HAP-1 (cell line): Measurements from ENCODE around the gene CLPTM1.

Experiments used
- DNase-seq, 2 experiments: peaks; one replicate each; pipeline ENCODE4 v3.0.0-alpha.2; 2016 to 2020; ENCODE audit warnings: low spot score in 2 of 2
- H3K27me3 ChIP-seq: fragments of 250-450 bp; sonication (Bioruptor Pico); 2 replicates; pipeline ENCODE4 v1.5.1; 2020; ENCODE audit warnings: low read depth, mild to moderate bottlenecking, moderate library complexity
- H3K36me3 ChIP-seq: fragments of 250-450 bp; sonication (Bioruptor Pico); replicated peaks from 2 replicates; pipeline ENCODE4 v1.5.1; 2020; ENCODE audit warnings: mild to moderate bottlenecking
- H3K4me1 ChIP-seq: fragments of 250-450 bp; sonication (Bioruptor Pico); 2 replicates; pipeline ENCODE4 v1.5.1; 2020; ENCODE audit warnings: mild to moderate bottlenecking
- H3K4me3 ChIP-seq: fragments of 250-450 bp; sonication (Bioruptor Pico); 2 replicates; pipeline ENCODE4 v1.5.1; 2020; ENCODE audit warnings: mild to moderate bottlenecking, moderate library complexity
- H3K9me3 ChIP-seq: fragments of 250-450 bp; sonication (Bioruptor Pico); 2 replicates; pipeline ENCODE4 v1.5.1; 2020; ENCODE audit warnings: mild to moderate bottlenecking, moderate library complexity
- in situ Hi-C: fragments of 300-500 bp; cut with MboI; formaldehyde crosslinking; loops from 3 replicates; pipeline ENCODE4 v1.14.3; 2020; ENCODE audit warnings: low sequenced_read_pairs, inconsistent platforms, mixed read lengths

The CLPTM1 gene

GRCh38 chr19:45020071-45020470, 64.9 kb downstream of the CLPTM1 start:
- in situ Hi-C loops: no loop called here
- Histone ChIP-seq H3K4me1 (0 out of 2 replicates have a peak, but pooled peaks cover 3% of the 10 kb centered on the region), H3K27me3 (no peaks in the 10 kb centered on the region), H3K9me3 (no peaks in the 10 kb centered on the region), H3K36me3 (no peaks in the 10 kb centered on the region), H3K4me3 (no peak overlapping the region)
- no peak for DNase-seq

DNA sequence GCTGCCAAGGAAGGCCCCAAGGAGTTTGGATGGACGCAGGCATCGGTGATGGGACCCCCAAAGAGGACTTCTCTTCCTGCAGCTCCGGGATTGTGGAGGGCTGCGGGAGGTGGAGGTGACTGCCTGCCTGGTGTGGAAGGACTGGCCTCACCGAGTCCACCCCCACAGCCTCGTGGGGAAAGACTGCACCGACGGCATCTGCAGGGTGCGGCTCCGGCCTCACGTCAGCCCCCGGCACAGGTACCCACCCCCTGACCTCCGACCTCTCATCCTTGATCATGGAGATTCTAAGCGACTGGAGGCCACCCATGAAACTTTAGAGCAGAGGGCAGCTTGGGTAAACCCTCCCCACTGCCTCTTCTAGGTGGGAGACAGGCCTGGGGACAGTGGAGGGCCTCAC, 66.8 kb downstream of the CLPTM1 start:
- no peak overlapping the region for H3K4me3 ChIP-seq
- no peaks in the 10 kb centered on the region for H3K9me3 ChIP-seq
- in situ Hi-C loops: no loop called here
- H3K27me3 ChIP-seq: no peaks in the 10 kb centered on the region
- DNase-seq: no peak
- H3K36me3 ChIP-seq: no peaks in the 10 kb centered on the region
- H3K4me1 ChIP-seq: 0 out of 2 replicates have a peak, but pooled peaks cover 3% of the 10 kb centered on the region

- Histone ChIP-seq H3K4me3 (no peak overlapping the region), H3K36me3 (no peaks in the 10 kb centered on the region), H3K4me1 (0 out of 2 replicates have a peak, but pooled peaks cover 3% of the 10 kb centered on the region), H3K9me3 (no peaks in the 10 kb centered on the region), H3K27me3 (no peaks in the 10 kb centered on the region)
- in situ Hi-C loops: no loop called here
- no peak for DNase-seq
Measured at GRCh38 chr19:45023048-45023447, 67.9 kb downstream of the CLPTM1 start.

GRCh38 chr19:45025264-45025663, 70.1 kb downstream of the CLPTM1 start:
- Histone ChIP-seq H3K9me3 (no peaks in the 10 kb centered on the region), H3K4me3 (no peak overlapping the region), H3K4me1 (no peaks in the 10 kb centered on the region), H3K36me3 (no peaks in the 10 kb centered on the region), H3K27me3 (no peaks in the 10 kb centered on the region)
- in situ Hi-C loops: no loop called here
- DNase-seq: no peak

DNA sequence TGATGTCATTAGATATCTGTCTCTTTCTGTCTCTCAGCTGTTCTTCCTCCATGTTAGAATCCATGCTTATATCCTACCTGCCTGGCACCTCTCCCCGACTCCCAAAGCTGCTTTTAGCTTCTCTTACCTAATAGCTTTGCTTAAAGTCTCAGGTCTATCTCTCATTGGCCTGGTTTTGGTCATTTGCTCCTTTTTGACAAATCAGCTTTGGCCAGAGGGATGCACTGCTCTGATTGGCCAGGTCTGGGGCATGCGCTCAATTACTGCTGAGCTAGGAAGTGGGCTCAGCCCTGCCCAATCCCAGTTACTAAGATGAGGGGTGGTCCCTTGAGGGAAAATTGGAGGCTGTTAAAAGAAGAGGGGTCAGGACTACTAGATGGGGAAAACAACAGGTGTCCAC, 72.2 kb downstream of the CLPTM1 start:
- H3K9me3 ChIP-seq: no peaks in the 10 kb centered on the region
- no peak for DNase-seq
- H3K4me3 ChIP-seq: no peak overlapping the region
- no peaks in the 10 kb centered on the region for H3K4me1 ChIP-seq
- no peaks in the 10 kb centered on the region for H3K27me3 ChIP-seq
- no peaks in the 10 kb centered on the region for H3K36me3 ChIP-seq
- in situ Hi-C loops: no loop called here

DNA sequence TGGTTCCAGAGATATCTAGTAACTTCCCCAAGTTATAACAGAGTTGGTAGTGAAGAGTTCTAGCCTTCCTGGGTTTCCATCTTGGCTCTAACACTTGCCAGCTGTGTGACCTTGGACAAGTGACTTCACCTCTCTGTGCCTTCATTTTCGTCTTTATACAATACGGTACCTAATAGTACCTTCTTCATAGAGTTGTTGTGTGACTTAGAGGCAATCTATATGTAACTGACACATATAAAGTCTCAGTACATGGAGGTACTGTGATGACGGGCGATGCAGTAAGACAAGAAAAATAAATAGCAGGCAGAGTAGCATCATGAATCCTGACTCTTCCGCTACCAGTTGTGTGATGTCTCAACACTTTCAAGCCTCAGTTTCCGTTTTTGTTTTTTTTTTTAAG, 75.6 kb downstream of the CLPTM1 start:
- in situ Hi-C loops: no loop called here

GRCh38 chr19:45032421-45032820, 77.2 kb downstream of the CLPTM1 start:
- Histone ChIP-seq H3K4me1 (no peaks in the 10 kb centered on the region), H3K27me3 (no peaks in the 10 kb centered on the region), H3K36me3 (no peaks in the 10 kb centered on the region), H3K9me3 (no peaks in the 10 kb centered on the region), H3K4me3 (no peak overlapping the region)
- in situ Hi-C loops: no loop called here
- no peak for DNase-seq

More for the DNA sequence above, 75.6 kb downstream of the CLPTM1 start:
- no peaks in the 10 kb centered on the region for H3K9me3 ChIP-seq
- no peaks in the 10 kb centered on the region for H3K27me3 ChIP-seq
- no peaks in the 10 kb centered on the region for H3K4me1 ChIP-seq
- no peak for DNase-seq
- no peak overlapping the region for H3K4me3 ChIP-seq
- no peaks in the 10 kb centered on the region for H3K36me3 ChIP-seq

DNA sequence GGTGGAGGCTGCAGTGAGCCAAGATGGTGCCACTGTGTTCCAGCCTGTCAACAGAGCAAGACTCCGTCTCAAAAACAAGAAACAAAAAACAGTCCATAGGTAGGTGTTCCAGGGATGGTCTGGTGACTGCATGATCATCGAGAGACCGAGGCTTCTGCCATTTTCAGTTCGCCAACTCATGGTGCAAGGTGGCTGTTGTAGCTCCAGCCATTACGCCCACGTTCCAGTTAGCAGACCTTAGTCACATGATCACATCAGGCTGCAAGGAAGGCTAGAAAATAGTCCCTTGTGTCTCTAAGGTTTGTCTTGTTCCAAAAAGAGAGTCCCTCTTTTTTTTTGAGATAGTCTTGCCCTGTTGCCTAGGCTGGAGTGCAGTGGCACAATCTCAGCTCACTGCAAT, 80.6 kb downstream of the CLPTM1 start:
- no peak for DNase-seq
- in situ Hi-C loops: no loop called here
- no peaks in the 10 kb centered on the region for H3K9me3 ChIP-seq
- H3K27me3 ChIP-seq: no peaks in the 10 kb centered on the region
- H3K4me3 ChIP-seq: no peak overlapping the region
- H3K36me3 ChIP-seq: peaks cover 14% of the 10 kb centered on the region
- peaks cover 12% of the 10 kb centered on the region for H3K4me1 ChIP-seq

DNA sequence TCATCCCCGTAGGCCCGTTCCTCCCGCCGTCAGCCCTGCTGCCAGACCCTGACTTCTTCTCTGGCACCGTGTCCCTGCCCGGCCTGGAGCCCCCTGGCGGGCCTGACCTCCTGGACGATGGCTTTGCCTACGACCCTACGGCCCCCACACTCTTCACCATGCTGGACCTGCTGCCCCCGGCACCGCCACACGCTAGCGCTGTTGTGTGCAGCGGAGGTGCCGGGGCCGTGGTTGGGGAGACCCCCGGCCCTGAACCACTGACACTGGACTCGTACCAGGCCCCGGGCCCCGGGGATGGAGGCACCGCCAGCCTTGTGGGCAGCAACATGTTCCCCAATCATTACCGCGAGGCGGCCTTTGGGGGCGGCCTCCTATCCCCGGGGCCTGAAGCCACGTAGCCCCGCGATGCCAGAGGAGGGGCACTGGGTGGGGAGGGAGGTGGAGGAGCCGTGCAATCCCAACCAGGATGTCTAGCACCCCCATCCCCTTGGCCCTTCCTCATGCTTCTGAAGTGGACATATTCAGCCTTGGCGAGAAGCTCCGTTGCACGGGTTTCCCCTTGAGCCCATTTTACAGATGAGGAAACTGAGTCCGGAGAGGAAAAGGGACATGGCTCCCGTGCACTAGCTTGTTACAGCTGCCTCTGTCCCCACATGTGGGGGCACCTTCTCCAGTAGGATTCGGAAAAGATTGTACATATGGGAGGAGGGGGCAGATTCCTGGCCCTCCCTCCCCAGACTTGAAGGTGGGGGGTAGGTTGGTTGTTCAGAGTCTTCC, 82.4 kb downstream of the CLPTM1 start:
- H3K4me1 ChIP-seq: peaks cover 12% of the 10 kb centered on the region
- peaks cover 30% of the 10 kb centered on the region for H3K36me3 ChIP-seq
- H3K4me3 ChIP-seq: no peak overlapping the region
- in situ Hi-C loops: no loop called here
- H3K9me3 ChIP-seq: no peaks in the 10 kb centered on the region
- DNase-seq: no peak
- no peaks in the 10 kb centered on the region for H3K27me3 ChIP-seq

GRCh38 chr19:45038931-45039893, 84.0 kb downstream of the CLPTM1 start, which contains the start of gene CLASRP:
Gene CLASRP (plus strand): TSS chr19:45039045. CDS start chr19:45040213, 1,168 bp downstream.
- in situ Hi-C loops: no loop called here
- DNase-seq: peak; percentile 90 to 96

DNA sequence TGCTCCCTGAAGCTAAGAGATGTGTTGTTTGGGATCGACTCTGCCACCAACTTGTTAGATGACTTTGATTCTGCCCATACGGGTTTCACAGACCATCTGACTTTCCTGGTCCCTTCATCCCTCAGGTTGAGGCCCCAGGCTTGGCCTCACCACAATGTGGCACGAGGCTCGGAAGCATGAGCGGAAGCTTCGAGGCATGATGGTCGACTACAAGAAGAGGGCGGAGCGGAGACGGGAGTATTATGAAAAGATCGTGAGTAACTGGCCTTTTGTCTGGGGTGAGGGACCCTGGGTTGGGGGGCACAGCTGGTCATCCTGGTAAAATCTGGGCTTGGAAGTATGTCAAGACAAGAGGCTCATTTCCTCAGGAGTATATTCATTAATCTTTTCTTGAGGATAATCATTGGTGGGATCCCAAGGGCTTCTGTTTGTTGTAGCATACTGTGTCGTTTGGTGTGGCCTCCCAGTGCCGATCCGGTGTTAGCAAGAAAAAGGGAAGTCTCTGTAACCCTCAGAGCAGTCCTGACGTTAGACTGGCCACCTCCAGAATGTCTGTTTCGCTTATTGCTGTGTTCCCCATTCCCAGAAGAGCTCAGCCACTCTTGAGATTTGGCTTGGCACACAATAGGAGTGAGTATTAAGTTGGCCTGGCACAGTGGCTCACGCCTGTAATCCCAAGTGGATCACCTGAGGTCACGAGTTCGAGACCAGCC, 85.0 kb downstream of the CLPTM1 start:
- Histone ChIP-seq H3K9me3 (no peaks in the 10 kb centered on the region), H3K4me1 (peaks cover 12% of the 10 kb centered on the region), H3K27me3 (no peaks in the 10 kb centered on the region), H3K36me3 (peaks cover 57% of the 10 kb centered on the region), H3K4me3 (peak overlapping the region; percentile 99)
- in situ Hi-C loops: no loop called here
- no peak for DNase-seq

More at GRCh38 chr19:45038931-45039893, 84.0 kb downstream of the CLPTM1 start, which contains the start of gene CLASRP:
- H3K27me3 ChIP-seq: no peaks in the 10 kb centered on the region
- peaks cover 47% of the 10 kb centered on the region for H3K36me3 ChIP-seq
- H3K9me3 ChIP-seq: no peaks in the 10 kb centered on the region
- H3K4me1 ChIP-seq: peaks cover 12% of the 10 kb centered on the region
- peak within 1 kb of the TSS; percentile 99 for H3K4me3 ChIP-seq

DNA sequence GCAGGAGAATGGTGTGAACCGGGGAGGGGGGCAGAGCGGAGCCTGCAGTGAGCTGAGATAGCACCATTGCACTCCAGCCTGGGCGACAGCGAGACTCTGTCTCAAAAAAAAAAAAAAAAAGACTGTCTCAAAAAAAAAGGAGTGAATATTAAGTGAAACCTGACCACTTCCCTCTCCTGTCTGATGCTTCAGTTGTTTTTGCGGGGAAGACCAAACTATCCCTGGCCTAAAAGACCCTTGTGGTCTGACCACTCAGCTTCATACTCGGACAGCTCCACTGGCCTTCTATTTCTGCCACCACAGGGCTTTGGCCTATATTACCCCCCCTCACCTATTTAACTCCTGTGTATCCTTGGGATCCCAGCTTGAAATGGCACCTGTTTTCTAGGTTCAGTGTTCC, 85.9 kb downstream of the CLPTM1 start:
- peaks cover 64% of the 10 kb centered on the region for H3K36me3 ChIP-seq
- no peak for DNase-seq
- H3K4me1 ChIP-seq: peaks cover 12% of the 10 kb centered on the region
- no peaks in the 10 kb centered on the region for H3K9me3 ChIP-seq
- no peaks in the 10 kb centered on the region for H3K27me3 ChIP-seq
- H3K4me3 ChIP-seq: no peak overlapping the region
- in situ Hi-C loops: no loop called here
